ENCODE data around the gene SARM1. TPM values are rescaled to one million over a fixed set of nuclear protein-coding genes. Genes with fewer than 3 reads are reported as not detected.

Gene SARM1
- total and polyA plus RNA-seq, 2 of the 13 experiments (the other 11 are each of a cell fraction or from before 2014, with no cell fraction given), result 0.73 to 0.86 TPM

DNA sequence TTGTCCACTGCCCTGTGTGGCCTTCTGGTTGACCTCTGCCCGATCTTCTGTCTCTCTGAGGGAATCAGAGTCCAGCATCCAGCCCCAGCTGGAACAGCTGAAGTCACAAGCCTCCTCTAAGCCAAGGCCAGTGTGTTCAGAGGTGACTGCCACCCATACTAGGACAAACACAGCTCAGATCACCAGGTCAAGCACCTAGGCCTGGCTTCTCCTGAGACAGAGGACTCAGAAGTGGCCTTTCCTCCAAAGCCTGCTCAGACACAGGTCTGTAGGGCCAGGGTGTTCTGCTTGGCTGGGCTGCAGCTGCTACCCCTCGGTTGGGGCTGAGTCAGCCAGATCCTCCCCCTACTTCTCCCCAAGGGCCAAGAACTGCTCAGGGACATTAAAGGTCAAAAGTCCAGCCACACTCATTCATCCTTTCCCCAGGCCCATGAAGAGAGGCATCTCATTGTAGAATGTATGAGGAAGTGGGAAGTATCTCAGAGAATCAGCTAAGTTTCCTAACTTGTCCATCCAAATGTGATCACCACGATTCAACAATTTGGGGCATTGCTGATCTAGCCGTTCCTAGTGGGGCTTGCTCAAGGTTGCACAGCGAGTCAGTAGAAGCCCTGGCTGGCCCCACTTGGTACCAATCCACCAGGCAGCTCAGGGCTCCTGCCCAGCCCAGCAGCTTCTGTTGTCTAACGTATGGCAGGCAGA lies 26.9 kb downstream of the SARM1 start (continued):
- TF ChIP-seq, protein P1, sequence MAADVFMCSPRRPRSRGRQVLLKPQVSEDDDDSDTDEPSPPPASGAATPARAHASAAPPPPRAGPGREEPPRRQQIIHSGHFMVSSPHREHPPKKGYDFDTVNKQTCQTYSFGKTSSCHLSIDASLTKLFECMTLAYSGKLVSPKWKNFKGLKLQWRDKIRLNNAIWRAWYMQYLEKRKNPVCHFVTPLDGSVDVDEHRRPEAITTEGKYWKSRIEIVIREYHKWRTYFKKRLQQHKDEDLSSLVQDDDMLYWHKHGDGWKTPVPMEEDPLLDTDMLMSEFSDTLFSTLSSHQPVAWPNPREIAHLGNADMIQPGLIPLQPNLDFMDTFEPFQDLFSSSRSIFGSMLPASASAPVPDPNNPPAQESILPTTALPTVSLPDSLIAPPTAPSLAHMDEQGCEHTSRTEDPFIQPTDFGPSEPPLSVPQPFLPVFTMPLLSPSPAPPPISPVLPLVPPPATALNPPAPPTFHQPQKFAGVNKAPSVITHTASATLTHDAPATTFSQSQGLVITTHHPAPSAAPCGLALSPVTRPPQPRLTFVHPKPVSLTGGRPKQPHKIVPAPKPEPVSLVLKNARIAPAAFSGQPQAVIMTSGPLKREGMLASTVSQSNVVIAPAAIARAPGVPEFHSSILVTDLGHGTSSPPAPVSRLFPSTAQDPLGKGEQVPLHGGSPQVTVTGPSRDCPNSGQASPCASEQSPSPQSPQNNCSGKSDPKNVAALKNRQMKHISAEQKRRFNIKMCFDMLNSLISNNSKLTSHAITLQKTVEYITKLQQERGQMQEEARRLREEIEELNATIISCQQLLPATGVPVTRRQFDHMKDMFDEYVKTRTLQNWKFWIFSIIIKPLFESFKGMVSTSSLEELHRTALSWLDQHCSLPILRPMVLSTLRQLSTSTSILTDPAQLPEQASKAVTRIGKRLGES (CRISPR knock-in tag; IDR thresholded peaks at IDR 0.05; ENCODE audit: borderline replicate concordance), result no peak
- no peak for TF ChIP-seq KAT2B (IDR thresholded peaks at IDR 0.05; ENCODE audit: borderline replicate concordance, low read depth, low read length)
- TF ChIP-seq ZNF766 (CRISPR knock-in tag; IDR thresholded peaks at IDR 0.05; ENCODE audit: borderline replicate concordance), result 0 out of 2 replicates have a peak, but pooled peaks have one; percentile 65
- TF ChIP-seq TCF7L2 (IDR thresholded peaks at IDR 0.05; ENCODE audit: low read depth, low read length), result no peak
- TF ChIP-seq ZNF556 (CRISPR knock-in tag; IDR thresholded peaks at IDR 0.05; ENCODE audit: borderline replicate concordance), result 0 out of 2 replicates have a peak, but pooled peaks have one; percentile 21
- TF ChIP-seq ZNF569 (CRISPR knock-in tag; IDR thresholded peaks at IDR 0.05; ENCODE audit: borderline replicate concordance), result 0 out of 2 replicates have a peak, but pooled peaks have one; percentile 39
- TF ChIP-seq, protein P2, sequence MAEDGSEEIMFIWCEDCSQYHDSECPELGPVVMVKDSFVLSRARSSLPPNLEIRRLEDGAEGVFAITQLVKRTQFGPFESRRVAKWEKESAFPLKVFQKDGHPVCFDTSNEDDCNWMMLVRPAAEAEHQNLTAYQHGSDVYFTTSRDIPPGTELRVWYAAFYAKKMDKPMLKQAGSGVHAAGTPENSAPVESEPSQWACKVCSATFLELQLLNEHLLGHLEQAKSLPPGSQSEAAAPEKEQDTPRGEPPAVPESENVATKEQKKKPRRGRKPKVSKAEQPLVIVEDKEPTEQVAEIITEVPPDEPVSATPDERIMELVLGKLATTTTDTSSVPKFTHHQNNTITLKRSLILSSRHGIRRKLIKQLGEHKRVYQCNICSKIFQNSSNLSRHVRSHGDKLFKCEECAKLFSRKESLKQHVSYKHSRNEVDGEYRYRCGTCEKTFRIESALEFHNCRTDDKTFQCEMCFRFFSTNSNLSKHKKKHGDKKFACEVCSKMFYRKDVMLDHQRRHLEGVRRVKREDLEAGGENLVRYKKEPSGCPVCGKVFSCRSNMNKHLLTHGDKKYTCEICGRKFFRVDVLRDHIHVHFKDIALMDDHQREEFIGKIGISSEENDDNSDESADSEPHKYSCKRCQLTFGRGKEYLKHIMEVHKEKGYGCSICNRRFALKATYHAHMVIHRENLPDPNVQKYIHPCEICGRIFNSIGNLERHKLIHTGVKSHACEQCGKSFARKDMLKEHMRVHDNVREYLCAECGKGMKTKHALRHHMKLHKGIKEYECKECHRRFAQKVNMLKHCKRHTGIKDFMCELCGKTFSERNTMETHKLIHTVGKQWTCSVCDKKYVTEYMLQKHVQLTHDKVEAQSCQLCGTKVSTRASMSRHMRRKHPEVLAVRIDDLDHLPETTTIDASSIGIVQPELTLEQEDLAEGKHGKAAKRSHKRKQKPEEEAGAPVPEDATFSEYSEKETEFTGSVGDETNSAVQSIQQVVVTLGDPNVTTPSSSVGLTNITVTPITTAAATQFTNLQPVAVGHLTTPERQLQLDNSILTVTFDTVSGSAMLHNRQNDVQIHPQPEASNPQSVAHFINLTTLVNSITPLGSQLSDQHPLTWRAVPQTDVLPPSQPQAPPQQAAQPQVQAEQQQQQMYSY (CRISPR knock-in tag; IDR thresholded peaks at IDR 0.05), result no peak
- TF ChIP-seq GTF2F1 (IDR thresholded peaks at IDR 0.05; ENCODE audit: low read length), result no peak
- peak; percentile 56; the same call in 1 of the 2 replicates for TF ChIP-seq RARA (CRISPR knock-in tag; IDR thresholded peaks at IDR 0.05)
- TF ChIP-seq NR2F1 (CRISPR knock-in tag; IDR thresholded peaks at IDR 0.05), result peak; percentile 25 to 61; a peak in 2 of 4 replicates
- 0 out of 2 replicates have a peak, but pooled peaks have one; percentile 37 for TF ChIP-seq ZFY (CRISPR knock-in tag; IDR thresholded peaks at IDR 0.05)
- peak; percentile 38; the same call in 1 of the 2 replicates for TF ChIP-seq MED1 (CRISPR knock-in tag; IDR thresholded peaks at IDR 0.05)
- TF ChIP-seq ZNF441 (CRISPR knock-in tag; IDR thresholded peaks at IDR 0.05; ENCODE audit: borderline replicate concordance), result 0 out of 2 replicates have a peak, but pooled peaks have one; percentile 40
- TF ChIP-seq PHB2 (IDR thresholded peaks at IDR 0.05; ENCODE audit: partially characterized antibody), result no peak
- 0 out of 2 replicates have a peak, but pooled peaks have one; percentile 25 for TF ChIP-seq SALL1 (CRISPR knock-in tag; IDR thresholded peaks at IDR 0.05)
- TF ChIP-seq, protein P3, sequence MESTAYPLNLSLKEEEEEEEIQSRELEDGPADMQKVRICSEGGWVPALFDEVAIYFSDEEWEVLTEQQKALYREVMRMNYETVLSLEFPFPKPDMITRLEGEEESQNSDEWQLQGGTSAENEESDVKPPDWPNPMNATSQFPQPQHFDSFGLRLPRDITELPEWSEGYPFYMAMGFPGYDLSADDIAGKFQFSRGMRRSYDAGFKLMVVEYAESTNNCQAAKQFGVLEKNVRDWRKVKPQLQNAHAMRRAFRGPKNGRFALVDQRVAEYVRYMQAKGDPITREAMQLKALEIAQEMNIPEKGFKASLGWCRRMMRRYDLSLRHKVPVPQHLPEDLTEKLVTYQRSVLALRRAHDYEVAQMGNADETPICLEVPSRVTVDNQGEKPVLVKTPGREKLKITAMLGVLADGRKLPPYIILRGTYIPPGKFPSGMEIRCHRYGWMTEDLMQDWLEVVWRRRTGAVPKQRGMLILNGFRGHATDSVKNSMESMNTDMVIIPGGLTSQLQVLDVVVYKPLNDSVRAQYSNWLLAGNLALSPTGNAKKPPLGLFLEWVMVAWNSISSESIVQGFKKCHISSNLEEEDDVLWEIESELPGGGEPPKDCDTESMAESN (CRISPR knock-in tag; conservative IDR thresholded peaks at IDR 0.05), result no peak
- TF ChIP-seq, protein P4, sequence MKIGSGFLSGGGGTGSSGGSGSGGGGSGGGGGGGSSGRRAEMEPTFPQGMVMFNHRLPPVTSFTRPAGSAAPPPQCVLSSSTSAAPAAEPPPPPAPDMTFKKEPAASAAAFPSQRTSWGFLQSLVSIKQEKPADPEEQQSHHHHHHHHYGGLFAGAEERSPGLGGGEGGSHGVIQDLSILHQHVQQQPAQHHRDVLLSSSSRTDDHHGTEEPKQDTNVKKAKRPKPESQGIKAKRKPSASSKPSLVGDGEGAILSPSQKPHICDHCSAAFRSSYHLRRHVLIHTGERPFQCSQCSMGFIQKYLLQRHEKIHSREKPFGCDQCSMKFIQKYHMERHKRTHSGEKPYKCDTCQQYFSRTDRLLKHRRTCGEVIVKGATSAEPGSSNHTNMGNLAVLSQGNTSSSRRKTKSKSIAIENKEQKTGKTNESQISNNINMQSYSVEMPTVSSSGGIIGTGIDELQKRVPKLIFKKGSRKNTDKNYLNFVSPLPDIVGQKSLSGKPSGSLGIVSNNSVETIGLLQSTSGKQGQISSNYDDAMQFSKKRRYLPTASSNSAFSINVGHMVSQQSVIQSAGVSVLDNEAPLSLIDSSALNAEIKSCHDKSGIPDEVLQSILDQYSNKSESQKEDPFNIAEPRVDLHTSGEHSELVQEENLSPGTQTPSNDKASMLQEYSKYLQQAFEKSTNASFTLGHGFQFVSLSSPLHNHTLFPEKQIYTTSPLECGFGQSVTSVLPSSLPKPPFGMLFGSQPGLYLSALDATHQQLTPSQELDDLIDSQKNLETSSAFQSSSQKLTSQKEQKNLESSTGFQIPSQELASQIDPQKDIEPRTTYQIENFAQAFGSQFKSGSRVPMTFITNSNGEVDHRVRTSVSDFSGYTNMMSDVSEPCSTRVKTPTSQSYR (CRISPR knock-in tag; IDR thresholded peaks at IDR 0.05; ENCODE audit: borderline replicate concordance), result no peak
